K562 (cell line): ENCODE data around the gene NUDT1. TPM values are rescaled to one million over a fixed set of nuclear protein-coding genes. Genes with fewer than 3 reads are reported as not detected.
A peak's percentile ranks its signal among the peaks of the same experiment; 100 is the strongest.

Experiments used
- ATAC-seq: fragments of 200-7000 bp; cut with Tn5 transposase; 3 replicates; pipeline ENCODE4 v1.9.1; 2020; ENCODE audit warnings: moderate library complexity
- BruUV-seq: library from RNA; stranded (reverse); fragments of 400-500 nt; replicated peaks from 2 replicates; lab custom pipeline; 2021; lab: Mats Ljungman, UMichigan
- CTCF ChIA-PET: fragments of 300-600 bp; formaldehyde crosslinking; extraction: SDS; loops from one replicate; lab custom pipeline; 2021; ENCODE audit warnings: low intra/inter-chr PET ratio; lab: Yijun Ruan, JAX
- POLR2A ChIA-PET: fragments of 300-600, 350-650 bp; sonication (Branson Sonifier 250); formaldehyde crosslinking; extraction: SDS; loops from one replicate; lab custom pipeline; 2021; ENCODE audit warnings: antibody characterized with exemption, inconsistent platforms; lab: Yijun Ruan, JAX
- DNase-seq, 4 experiments: peaks; one replicate each; pipeline versions ENCODE4 v3.0.0 to v3.0.0-alpha.2; 2011 to 2018; ENCODE audit warnings: low spot score in 3 of 4, mixed read lengths in 3 of 4; ENCODE audit errors: extremely low read depth in 1 of 4
- FAIRE-seq: peaks from 2 replicates; lab custom pipeline; 2011; peaks lifted over from hg19 to GRCh38; lab: Jason Lieb, UNC
- H2AFZ ChIP-seq: 2 replicates; pipeline ENCODE4 v1.6.0; 2011; ENCODE audit warnings: low read depth, low read length, control low read depth, inconsistent platforms
- H3K27ac ChIP-seq: fragments of 200-600 bp; 3 replicates; pipeline ENCODE4 v1.8.0; 2011; ENCODE audit warnings: low read depth, mild to moderate bottlenecking, control low read depth, inconsistent platforms, low read length, moderate library complexity, mixed read lengths; ENCODE audit errors: extremely low read depth
- H3K27me3 ChIP-seq, 2 experiments: fragments of 300-600 bp in 1 of 2; 2 replicates in 1 of 2; 3 replicates in 1 of 2; pipeline versions ENCODE4 v1.6.0 to v1.8.0; 2011; ENCODE audit warnings: inconsistent platforms in 2 of 2, low read length in 2 of 2, mild to moderate bottlenecking in 1 of 2, mixed read lengths in 1 of 2, moderate library complexity in 1 of 2; ENCODE audit not compliant: control insufficient read depth in 2 of 2, insufficient read depth in 2 of 2
- H3K36me3 ChIP-seq: fragments of 300-600 bp; 3 replicates; pipeline ENCODE4 v1.8.0; 2011; ENCODE audit warnings: mild to moderate bottlenecking, low read length, inconsistent platforms; ENCODE audit not compliant: control insufficient read depth, insufficient read depth
- H3K4me1 ChIP-seq, 2 experiments: fragments of 200-600 bp in 1 of 2; replicated peaks in 1 of 2; 2 replicates in 1 of 2; 3 replicates in 1 of 2; pipeline versions ENCODE4 v1.5.1 to v1.8.0; 2011; ENCODE audit warnings: inconsistent platforms in 2 of 2, low read length in 2 of 2, mild to moderate bottlenecking in 1 of 2, mixed read lengths in 1 of 2, moderate library complexity in 1 of 2; ENCODE audit not compliant: control insufficient read depth in 2 of 2, insufficient read depth in 2 of 2
- H3K4me2 ChIP-seq: 2 replicates; pipeline ENCODE4 v1.6.1; 2011; ENCODE audit warnings: low read length, control low read depth, inconsistent platforms, mixed read lengths; ENCODE audit not compliant: insufficient read depth
- H3K4me3 ChIP-seq: fragments of 200-600 bp; sonication (generic), shearing (Covaris generic); 2 replicates; pipeline ENCODE4 v1.5.1; 2016; ENCODE audit warnings: control low read depth, inconsistent platforms
- H3K79me2 ChIP-seq: fragments of 200-600 bp; 3 replicates; pipeline ENCODE4 v1.8.0; 2011; ENCODE audit warnings: low read length, inconsistent platforms; ENCODE audit not compliant: control insufficient read depth, insufficient read depth
- H3K9ac ChIP-seq, 2 experiments: 2 replicates each; pipeline versions ENCODE4 v1.6.0 to v1.6.1; 2011; ENCODE audit warnings: low read depth in 2 of 2, low read length in 2 of 2, control low read depth in 1 of 2, inconsistent platforms in 1 of 2, mild to moderate bottlenecking in 1 of 2, mixed read lengths in 1 of 2; ENCODE audit not compliant: insufficient read depth in 1 of 2
- H3K9me1 ChIP-seq: one replicate; pipeline ENCODE4 v1.6.0; 2011; ENCODE audit warnings: inconsistent platforms, mild to moderate bottlenecking, low read length, moderate library complexity; ENCODE audit not compliant: control insufficient read depth, insufficient read depth
- H3K9me3 ChIP-seq: replicated peaks from 2 replicates; pipeline ENCODE4 v1.5.1; 2011; ENCODE audit warnings: low read depth, low read length, inconsistent platforms; ENCODE audit not compliant: control insufficient read depth, insufficient read depth
- H4K20me1 ChIP-seq: replicated peaks from 2 replicates; pipeline ENCODE4 v1.6.1; 2011; ENCODE audit warnings: low read length, inconsistent platforms, mixed read lengths; ENCODE audit not compliant: control insufficient read depth, insufficient read depth
- ARID1B ChIP-seq: fragments of 450-650 bp; IDR thresholded peaks from 2 replicates; pipeline ENCODE4 v1.6.1; 2016; ENCODE audit warnings: antibody characterized with exemption, mild to moderate bottlenecking, inconsistent platforms
- ARID2 ChIP-seq: fragments of 450-650 bp; IDR thresholded peaks from 2 replicates; pipeline ENCODE4 v1.6.1; 2017; ENCODE audit warnings: antibody characterized with exemption, mild to moderate bottlenecking
- CBFA2T2 ChIP-seq: fragments of 450-650 bp; conservative IDR thresholded peaks from 2 replicates; pipeline ENCODE4 v1.6.1; 2017; ENCODE audit warnings: mild to moderate bottlenecking
- CTBP1 ChIP-seq: fragments of 450-650 bp; IDR thresholded peaks from 2 replicates; pipeline ENCODE4 v1.6.1; 2016; ENCODE audit warnings: borderline replicate concordance
- ERF ChIP-seq: fragments of 450-650 bp; formaldehyde crosslinking; IDR thresholded peaks from 2 replicates; pipeline ENCODE4 v1.4.0; 2020; ENCODE audit warnings: mild to moderate bottlenecking, mixed read lengths
- HDAC1 ChIP-seq, 2 experiments: fragments of 450-650 bp; IDR thresholded peaks; 2 replicates each; pipeline ENCODE4 v1.6.1; 2016 to 2017; ENCODE audit warnings: inconsistent platforms in 1 of 2, mild to moderate bottlenecking in 1 of 2, moderate library complexity in 1 of 2
- HDGF ChIP-seq: fragments of 450-650 bp; IDR thresholded peaks from 2 replicates; pipeline ENCODE4 v1.6.1; 2016
- JUN ChIP-seq, 2 experiments: sonication (generic) in 1 of 2; formaldehyde crosslinking in 1 of 2; IDR thresholded peaks; 2 replicates each; pipeline versions ENCODE4 v1.6.1 to v1.8.0; 2012 to 2022; ENCODE audit warnings: borderline replicate concordance in 2 of 2, mild to moderate bottlenecking in 2 of 2, improper control_type of control experiment in 1 of 2, low read depth in 1 of 2, low read length in 1 of 2, missing genetic modification reagents in 1 of 2
- JUND ChIP-seq, 2 experiments: IDR thresholded peaks; 2 replicates in 1 of 2; 3 replicates in 1 of 2; pipeline ENCODE4 v1.6.1; 2011; ENCODE audit warnings: borderline replicate concordance in 2 of 2, low read depth in 2 of 2, low read length in 2 of 2, improper control_type of control experiment in 1 of 2, missing biosample characterization in 1 of 2, missing genetic modification characterization in 1 of 2, missing genetic modification reagents in 1 of 2
- NCOR1 ChIP-seq: fragments of 450-650 bp; IDR thresholded peaks from 2 replicates; pipeline ENCODE4 v1.6.1; 2016; ENCODE audit warnings: mild to moderate bottlenecking, moderate library complexity
- NR2C2 ChIP-seq, 2 experiments: fragments of 200-800 bp in 1 of 2; sonication (Bioruptor generic) in 1 of 2; sonication (generic) in 1 of 2; formaldehyde crosslinking in 1 of 2; IDR thresholded peaks; 2 replicates each; pipeline versions ENCODE4 v1.6.1 to v1.8.0; 2016 to 2022; ENCODE audit warnings: mild to moderate bottlenecking in 1 of 2, missing compliant biosample characterization in 1 of 2, missing genetic modification characterization in 1 of 2, missing genetic modification reagents in 1 of 2
- SMAD2 ChIP-seq: fragments of 150-350 bp; IDR thresholded peaks from 2 replicates; pipeline ENCODE4 v1.6.1; 2014; ENCODE audit warnings: low read depth, mild to moderate bottlenecking, low read length
- SMARCA5 ChIP-seq: fragments of 450-650 bp; IDR thresholded peaks from 2 replicates; pipeline ENCODE4 v1.6.1; 2016
- TAF1 ChIP-seq: IDR thresholded peaks from 2 replicates; pipeline ENCODE4 v1.6.1; 2011; ENCODE audit warnings: mild to moderate bottlenecking, low read length, moderate library complexity; ENCODE audit not compliant: insufficient read depth, control insufficient read depth, severe bottlenecking; ENCODE audit errors: extremely low read depth
- ZNF143 ChIP-seq: sonication (generic); formaldehyde crosslinking; IDR thresholded peaks from 2 replicates; pipeline ENCODE4 v1.9.0; 2022; ENCODE audit warnings: mild to moderate bottlenecking, missing genetic modification reagents
- ZNF589 ChIP-seq: fragments of 200-800 bp; sonication (Bioruptor generic); IDR thresholded peaks from 2 replicates; pipeline ENCODE4 v1.6.1; 2016; ENCODE audit warnings: low read depth, missing genetic modification characterization, missing compliant biosample characterization
- ZNF766 ChIP-seq: fragments of 200-800 bp; sonication (Bioruptor generic); conservative IDR thresholded peaks from 2 replicates; pipeline ENCODE4 v1.6.1; 2016; ENCODE audit warnings: missing genetic modification characterization, missing compliant biosample characterization
- WGBS: fragments of 100-300 bp; shearing (Covaris generic); methylation state at CpG from one replicate; pipeline ENCODE4 v1.1.6; 2016; ENCODE audit warnings: low coverage, mixed read lengths; ENCODE audit not compliant: insufficient coverage; ENCODE audit errors: missing lambda C conversion rate; 5-methylcytosine and 5-hydroxymethylcytosine counted together
- in situ Hi-C: fragments of 300-500 bp; cut with MboI; formaldehyde crosslinking; loops from 4 replicates; pipeline ENCODE4 v1.15.0; 2018; ENCODE audit warnings: inconsistent platforms, mixed read lengths
- intact Hi-C: fragments of 100-400 bp; cut with micrococcal nuclease; formaldehyde crosslinking; loops from 2 replicates; pipeline ENCODE4 v1.14.2; 2022
- polyA plus RNA-seq, 8 experiments: library from polyadenylated mRNA; depleted of rRNA in 4 of 8; stranded (reverse) in 5 of 8; unstranded in 3 of 8; fragments of >200 nt; fragmentation: Nextera tagmentation in 2 of 8; fragmentation: Illumina TruSeq in 1 of 8; extraction: Ambion mirVana in 2 of 8; extraction: Trizol in 1 of 8; gene quantifications; 2 replicates each; pipeline versions ENCODE4 v1.2.1 to v1.2.3, GENCODE V29; 2011 to 2014; ENCODE audit warnings: inconsistent platforms in 1 of 8, missing spikeins in 1 of 8
- total RNA-seq, 7 experiments: library from RNA; depleted of rRNA in 6 of 7; stranded (reverse); fragments of >200 nt in 6 of 7; fragmentation: Illumina TruSeq in 2 of 7; extraction: Trizol in 2 of 7; gene quantifications; 2 replicates each; pipeline versions ENCODE4 v1.2.1 to v1.2.3, GENCODE V29; 2011 to 2021; ENCODE audit warnings: low replicate concordance in 1 of 7
- TF ChIP-seq, protein P1 (sequence below): sonication (generic); formaldehyde crosslinking; IDR thresholded peaks from 2 replicates; pipeline ENCODE4 v1.8.0; 2022; ENCODE audit warnings: missing genetic modification reagents, mild to moderate bottlenecking, borderline replicate concordance

The NUDT1 gene
- total and polyA plus RNA-seq, 9 of the 15 experiments (the other 6 are each of a cell fraction or from before 2014, with no cell fraction given) = 5.3 to 73.3 (median 29.6) TPM

DNA sequence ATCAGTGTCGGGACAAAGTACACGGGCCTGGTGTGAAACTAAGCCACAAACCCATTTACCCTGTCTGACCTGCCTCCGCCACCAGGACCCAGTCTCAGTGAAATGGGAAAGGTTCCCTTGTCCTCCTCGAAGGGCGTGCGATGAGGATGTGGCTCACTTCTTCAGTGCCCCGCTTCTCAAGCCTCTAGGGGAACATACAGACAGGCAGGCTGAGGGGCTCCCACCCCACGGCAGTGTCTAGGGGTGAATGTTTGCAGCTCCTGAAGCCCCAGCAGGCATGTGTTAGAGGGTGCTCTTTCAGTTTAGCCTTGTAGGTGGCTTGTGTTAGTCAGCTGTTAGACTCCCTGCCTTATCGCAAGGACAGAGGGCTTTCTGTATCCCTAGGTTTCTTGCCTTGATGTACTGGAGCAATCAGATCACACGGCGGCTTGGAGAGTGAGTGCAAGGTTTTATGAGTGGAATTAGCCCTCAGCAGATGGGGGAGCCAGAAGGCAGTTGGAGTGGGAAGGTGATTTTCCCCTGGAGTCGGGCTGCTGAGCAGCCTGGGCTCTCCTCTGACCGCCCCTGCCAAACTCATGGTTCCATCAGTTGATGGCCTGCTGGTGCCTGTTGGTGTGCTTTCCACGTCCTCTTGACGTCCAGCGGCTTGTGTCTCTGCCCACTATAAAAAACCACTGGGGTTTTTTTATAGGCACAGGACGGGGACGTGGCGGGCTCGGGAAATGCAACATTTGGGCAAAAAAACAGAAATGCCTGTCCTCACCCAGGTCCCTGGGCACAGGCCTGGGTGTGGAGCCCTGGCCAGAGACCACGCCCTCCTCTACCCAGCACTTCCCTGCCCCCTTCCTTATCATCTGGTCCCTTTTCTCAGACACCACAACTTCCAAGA is 759 bp downstream of the NUDT1 start:
- Histone ChIP-seq H3K27ac (peak overlapping the region; percentile 79), H3K79me2 (peaks cover 42% of the 10 kb centered on the region), H3K27me3 (no peaks in the 10 kb centered on the region), H3K4me3 (peak overlapping the region; percentile 100), H3K9me1 (no peaks in the 10 kb centered on the region), H3K4me2 (peak overlapping the region; percentile 98), H3K9ac (peak overlapping the region; percentile 91 to 99), H3K36me3 (peaks cover 36% of the 10 kb centered on the region; the same call in 2 of the 3 replicates), H4K20me1 (no peaks in the 10 kb centered on the region), H3K4me1 (peaks cover 8 to 56% of the 10 kb centered on the region in 2 experiments; a peak in 3 of 5 replicates), H3K9me3 (no peaks in the 10 kb centered on the region), H2AFZ (peak overlapping the region; percentile 82)
- 10% methylated on average over 21 of the region's 21 CpGs for WGBS
- ChIA-PET CTCF (no interaction called here), POLR2A (interaction anchor here (0.5 to 1.7 kb wide), 10 partner anchors 8 to 600 kb away, joined by 3 to 8 read pairs (median 4); partner anchors contain the start of genes EIF3B and MAD1L1)
- ATAC-seq = peak; percentile 73
- peak in 2 of 4 experiments; percentile 59 to 81 for DNase-seq
- in situ Hi-C loops (no loop called here), intact Hi-C loops (loop anchor here (2.0 to 5.0 kb wide), 2 partner anchors 60 to 106 kb away; no protein-coding TSS in a partner anchor)
- FAIRE-seq = peak; percentile 97
- BruUV-seq = TSS peak; percentile 82
- TF ChIP-seq, protein P1, sequence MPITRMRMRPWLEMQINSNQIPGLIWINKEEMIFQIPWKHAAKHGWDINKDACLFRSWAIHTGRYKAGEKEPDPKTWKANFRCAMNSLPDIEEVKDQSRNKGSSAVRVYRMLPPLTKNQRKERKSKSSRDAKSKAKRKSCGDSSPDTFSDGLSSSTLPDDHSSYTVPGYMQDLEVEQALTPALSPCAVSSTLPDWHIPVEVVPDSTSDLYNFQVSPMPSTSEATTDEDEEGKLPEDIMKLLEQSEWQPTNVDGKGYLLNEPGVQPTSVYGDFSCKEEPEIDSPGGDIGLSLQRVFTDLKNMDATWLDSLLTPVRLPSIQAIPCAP (CRISPR knock-in tag) = no peak
- no peak for TF ChIP-seq ERF
- TF ChIP-seq JUND (IDR thresholded peaks at IDR 0.05; ENCODE audit: borderline replicate concordance, low read depth, low read length) = no peak
- TF ChIP-seq JUND (tag; IDR thresholded peaks at IDR 0.05; ENCODE audit: borderline replicate concordance, low read depth, low read length) = 0 out of 3 replicates have a peak, but pooled peaks have one; percentile 8
- TF ChIP-seq JUN (IDR thresholded peaks at IDR 0.05; ENCODE audit: borderline replicate concordance, low read depth, low read length) = no peak
- no peak for TF ChIP-seq JUN (CRISPR knock-in tag; IDR thresholded peaks at IDR 0.05; ENCODE audit: borderline replicate concordance)
- TF ChIP-seq ZNF766 = 0 out of 2 replicates have a peak, but pooled peaks have one; percentile 36
- TF ChIP-seq CTBP1 = peak; percentile 42; the same call in 1 of the 2 replicates
- no peak for TF ChIP-seq NCOR1
- peak; percentile 13; the same call in 1 of the 2 replicates for TF ChIP-seq CBFA2T2
- no peak for TF ChIP-seq NR2C2 (CRISPR knock-in tag; IDR thresholded peaks at IDR 0.05)
- TF ChIP-seq NR2C2 (tag; IDR thresholded peaks at IDR 0.05) = peak; percentile 27; the same call in 1 of the 2 replicates
- TF ChIP-seq ZNF143 (CRISPR knock-in tag) = peak; percentile 39; the same call in 1 of the 2 replicates
- no peak for TF ChIP-seq ARID2
- no peak for TF ChIP-seq SMARCA5
- TF ChIP-seq HDAC1 (IDR thresholded peaks at IDR 0.05) = peak in 1 of 2 experiments; percentile 45; a peak in 2 of 4 replicates
- no peak for TF ChIP-seq ZNF589 (CRISPR knock-in tag)
- no peak for TF ChIP-seq TAF1
- TF ChIP-seq SMAD2 = no peak
- 0 out of 2 replicates have a peak, but pooled peaks have one; percentile 5 for TF ChIP-seq ARID1B
- TF ChIP-seq HDGF = no peak
